GM12873 (cell line): ENCODE results near the gene PABPN1L.

Source experiments
- CTCF ChIP-seq: IDR thresholded peaks from 2 replicates; pipeline ENCODE4 v1.5.1; 2012; ENCODE audit warnings: low read depth, mild to moderate bottlenecking, moderate library complexity, low read length, control low read depth; ENCODE audit not compliant: insufficient read depth; ENCODE audit errors: missing control alignments

Gene PABPN1L

GRCh38 chr16:88884569-88885271 lies 18.3 kb upstream of the PABPN1L start:
- TF ChIP-seq CTCF = no peak

GRCh38 chr16:88883946-88884345 lies 17.5 kb upstream of the PABPN1L start:
- no peak for TF ChIP-seq CTCF

GRCh38 chr16:88883117-88883895 lies 16.8 kb upstream of the PABPN1L start:
- TF ChIP-seq CTCF = no peak

GRCh38 chr16:88882358-88883030 lies 16.0 kb upstream of the PABPN1L start:
- TF ChIP-seq CTCF = no peak

- TF ChIP-seq CTCF = no peak
Observed at GRCh38 chr16:88881675-88882357, 15.4 kb upstream of the PABPN1L start.

- no peak for TF ChIP-seq CTCF
Observed at GRCh38 chr16:88881007-88881615, 14.7 kb upstream of the PABPN1L start.
